ENCODE measurements around the gene RELN.
"Not testable (repeated sequence)": the region's sequence is repeated elsewhere in the genome, so short reads cannot be mapped to it uniquely, and the experiment has no call there.

RELN gene

GRCh38 chr7:103905997-103906396 is 83.5 kb downstream of the RELN start:
- TF ChIP-seq, protein P1, sequence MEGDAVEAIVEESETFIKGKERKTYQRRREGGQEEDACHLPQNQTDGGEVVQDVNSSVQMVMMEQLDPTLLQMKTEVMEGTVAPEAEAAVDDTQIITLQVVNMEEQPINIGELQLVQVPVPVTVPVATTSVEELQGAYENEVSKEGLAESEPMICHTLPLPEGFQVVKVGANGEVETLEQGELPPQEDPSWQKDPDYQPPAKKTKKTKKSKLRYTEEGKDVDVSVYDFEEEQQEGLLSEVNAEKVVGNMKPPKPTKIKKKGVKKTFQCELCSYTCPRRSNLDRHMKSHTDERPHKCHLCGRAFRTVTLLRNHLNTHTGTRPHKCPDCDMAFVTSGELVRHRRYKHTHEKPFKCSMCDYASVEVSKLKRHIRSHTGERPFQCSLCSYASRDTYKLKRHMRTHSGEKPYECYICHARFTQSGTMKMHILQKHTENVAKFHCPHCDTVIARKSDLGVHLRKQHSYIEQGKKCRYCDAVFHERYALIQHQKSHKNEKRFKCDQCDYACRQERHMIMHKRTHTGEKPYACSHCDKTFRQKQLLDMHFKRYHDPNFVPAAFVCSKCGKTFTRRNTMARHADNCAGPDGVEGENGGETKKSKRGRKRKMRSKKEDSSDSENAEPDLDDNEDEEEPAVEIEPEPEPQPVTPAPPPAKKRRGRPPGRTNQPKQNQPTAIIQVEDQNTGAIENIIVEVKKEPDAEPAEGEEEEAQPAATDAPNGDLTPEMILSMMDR (IDR thresholded peaks at IDR 0.05) = no peak
- Histone ChIP-seq H3K9me3 (no peaks in the 10 kb centered on the region), H3K4me1 (ENCODE audit: control insufficient read depth in 1 of 2, insufficient read depth in 1 of 2, low read depth in 1 of 2, low read length in 1 of 2) (no peaks in the 10 kb centered on the region), H3K27me3 (no peaks in the 10 kb centered on the region), H3K36me3 (no peaks in the 10 kb centered on the region), H3K27ac (no peak overlapping the region), H3K4me3 (ENCODE audit: low read depth in 1 of 2, low read length in 1 of 2) (no peak overlapping the region)

DNA sequence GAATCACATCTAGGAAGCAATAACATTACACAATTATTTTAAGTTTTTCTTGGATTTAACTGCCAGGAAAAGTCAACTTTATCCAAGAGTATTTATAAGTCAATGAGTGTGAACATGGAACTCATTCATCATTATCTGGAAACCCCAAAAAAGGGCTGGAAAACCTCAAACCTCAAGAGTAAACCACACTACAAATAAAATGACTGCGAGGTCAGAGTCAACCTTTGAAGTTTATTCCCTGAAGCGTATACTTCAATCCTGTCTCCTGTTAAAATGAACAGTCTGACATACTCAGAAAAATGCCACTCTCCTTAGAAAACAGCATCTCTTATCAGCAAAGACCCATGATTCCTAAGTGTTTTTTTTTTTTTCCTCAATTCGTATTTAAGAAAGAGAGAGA is 86.5 kb downstream of the RELN start:
- H3K9me3 ChIP-seq = no peaks in the 10 kb centered on the region
- no peak overlapping the region for H3K4me3 ChIP-seq (ENCODE audit: low read depth in 1 of 2, low read length in 1 of 2)
- H3K27ac ChIP-seq = no peak overlapping the region
- no peaks in the 10 kb centered on the region for H3K27me3 ChIP-seq
- H3K4me1 ChIP-seq (ENCODE audit: control insufficient read depth in 1 of 2, insufficient read depth in 1 of 2, low read depth in 1 of 2, low read length in 1 of 2) = no peaks in the 10 kb centered on the region
- TF ChIP-seq, protein P1 (IDR thresholded peaks at IDR 0.05) = no peak
- no peaks in the 10 kb centered on the region for H3K36me3 ChIP-seq

- H3K27ac ChIP-seq; H3K9me3 ChIP-seq; H3K27me3 ChIP-seq; H3K4me3 ChIP-seq (ENCODE audit: low read depth in 1 of 2, low read length in 1 of 2); H3K36me3 ChIP-seq; H3K4me1 ChIP-seq (ENCODE audit: control insufficient read depth in 1 of 2, insufficient read depth in 1 of 2, low read depth in 1 of 2, low read length in 1 of 2): not testable (repeated sequence)
These were observed 92.6 kb downstream of the RELN start for GRCh38 chr7:103896826-103897225.

- Histone ChIP-seq H3K4me1 (ENCODE audit: control insufficient read depth in 1 of 2, insufficient read depth in 1 of 2, low read depth in 1 of 2, low read length in 1 of 2) (no peaks in the 10 kb centered on the region), H3K27me3 (no peaks in the 10 kb centered on the region), H3K4me3 (ENCODE audit: low read depth in 1 of 2, low read length in 1 of 2) (no peak overlapping the region), H3K9me3 (no peaks in the 10 kb centered on the region), H3K36me3 (no peaks in the 10 kb centered on the region), H3K27ac (no peak overlapping the region)
- TF ChIP-seq, protein P1 (IDR thresholded peaks at IDR 0.05) = no peak
These were observed 94.5 kb downstream of the RELN start for GRCh38 chr7:103894656-103895596.

DNA sequence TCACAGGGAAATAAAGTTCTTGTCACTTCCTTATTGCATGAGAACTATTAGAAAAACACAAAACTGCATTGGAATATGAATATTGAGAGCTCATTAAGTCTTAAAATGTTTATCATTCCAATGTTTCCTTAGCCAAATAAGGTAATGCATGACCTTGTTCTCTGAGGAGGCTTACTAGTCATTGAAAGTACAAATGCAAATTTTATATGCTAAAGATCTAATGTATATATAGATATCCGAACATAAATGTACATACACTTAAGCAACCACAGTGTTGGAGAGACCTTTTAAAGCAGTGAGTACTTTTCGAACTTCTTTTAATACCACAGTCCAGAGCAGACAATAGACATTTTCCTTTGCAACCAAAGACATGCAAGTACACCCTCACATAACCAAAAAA is 96.1 kb downstream of the RELN start:
- TF ChIP-seq, protein P1 (IDR thresholded peaks at IDR 0.05) = no peak
- Histone ChIP-seq H3K27me3 (no peaks in the 10 kb centered on the region), H3K36me3 (no peaks in the 10 kb centered on the region), H3K4me3 (ENCODE audit: low read depth in 1 of 2, low read length in 1 of 2) (no peak overlapping the region), H3K27ac (no peak overlapping the region), H3K9me3 (no peaks in the 10 kb centered on the region), H3K4me1 (ENCODE audit: control insufficient read depth in 1 of 2, insufficient read depth in 1 of 2, low read depth in 1 of 2, low read length in 1 of 2) (no peaks in the 10 kb centered on the region)

GRCh38 chr7:103889451-103889850 is 100.0 kb downstream of the RELN start:
- no peaks in the 10 kb centered on the region for H3K4me1 ChIP-seq (ENCODE audit: control insufficient read depth in 1 of 2, insufficient read depth in 1 of 2, low read depth in 1 of 2, low read length in 1 of 2)
- TF ChIP-seq, protein P1 (IDR thresholded peaks at IDR 0.05) = no peak
- H3K4me3 ChIP-seq (ENCODE audit: low read depth in 1 of 2, low read length in 1 of 2) = no peak overlapping the region
- H3K27me3 ChIP-seq = no peaks in the 10 kb centered on the region
- no peaks in the 10 kb centered on the region for H3K36me3 ChIP-seq
- H3K27ac ChIP-seq = no peak overlapping the region
- no peaks in the 10 kb centered on the region for H3K9me3 ChIP-seq

Measured in neutrophil (primary cell).